ENCODE measurements around the gene CPED1.

CPED1 gene

GRCh38 chr7:121272676-121273075 lies 284.2 kb downstream of the CPED1 start (continued):
- TF ChIP-seq ZBTB20 (tag by site-specific recombination; IDR thresholded peaks at IDR 0.05) (no peak), IKZF3 (tag by site-specific recombination; IDR thresholded peaks at IDR 0.05) (no peak), ZNF302 (tag by site-specific recombination; IDR thresholded peaks at IDR 0.05; ENCODE audit: low read depth) (no peak), KLF1 (tag by site-specific recombination; IDR thresholded peaks at IDR 0.05) (no peak), ZNF677 (tag by site-specific recombination; IDR thresholded peaks at IDR 0.05) (no peak), ZNF391 (tag by site-specific recombination; IDR thresholded peaks at IDR 0.05; ENCODE audit: borderline replicate concordance, low read depth) (no peak), ZBTB17 (tag by site-specific recombination; IDR thresholded peaks at IDR 0.05) (no peak), ZNF626 (tag by site-specific recombination; IDR thresholded peaks at IDR 0.05) (no peak), ZNF747 (tag by site-specific recombination; IDR thresholded peaks at IDR 0.05) (no peak), ZNF513 (tag by site-specific recombination; IDR thresholded peaks at IDR 0.05) (no peak), ZNF214 (tag by site-specific recombination; IDR thresholded peaks at IDR 0.05; ENCODE audit: borderline replicate concordance) (no peak), ZNF558 (tag by site-specific recombination; IDR thresholded peaks at IDR 0.05) (no peak)

- Histone ChIP-seq H3K36me3 (ENCODE audit: control insufficient read depth in 2 of 2, insufficient read depth in 1 of 2, low read length in 2 of 2) (no peaks in the 10 kb centered on the region), H3K9me3 (ENCODE audit: control insufficient read depth, insufficient read depth, low read depth, low read length) (no peaks in the 10 kb centered on the region), H3K4me1 (ENCODE audit: control insufficient read depth, insufficient read depth, low read length) (peaks cover 8% of the 10 kb centered on the region; the same call in 1 of the 2 replicates), H3K4me3 (ENCODE audit: low read depth, low read length) (no peak overlapping the region), H3K27ac (ENCODE audit: extremely low read depth, low read depth, low read length) (no peak overlapping the region)
- POLR2A ChIA-PET = interaction anchor here (0.7 kb wide), 1 partner anchor 13 kb away, joined by 3 read pairs; no protein-coding TSS in a partner anchor
- CTCF ChIA-PET = interaction anchor here (1.1 to 1.2 kb wide), 2 partner anchors 11 to 76 kb away, joined by 3 to 4 read pairs; no protein-coding TSS in a partner anchor
- no peak for TF ChIP-seq YY1 (tag by site-specific recombination; IDR thresholded peaks at IDR 0.05)
- no peak for TF ChIP-seq ZNF239 (tag by site-specific recombination; IDR thresholded peaks at IDR 0.05)
- no peak for TF ChIP-seq ZNF416 (tag by site-specific recombination; IDR thresholded peaks at IDR 0.05)
- TF ChIP-seq ZNF843 (tag by site-specific recombination; IDR thresholded peaks at IDR 0.05) = no peak
- no peak for TF ChIP-seq ZBTB17 (tag by site-specific recombination; IDR thresholded peaks at IDR 0.05)
- no peak for TF ChIP-seq ZNF148 (tag by site-specific recombination; IDR thresholded peaks at IDR 0.05; ENCODE audit: borderline replicate concordance)
- no peak for TF ChIP-seq HIC1 (tag by site-specific recombination; IDR thresholded peaks at IDR 0.05)
- no peak for TF ChIP-seq ZNF26 (tag by site-specific recombination; IDR thresholded peaks at IDR 0.05)
- no peak for TF ChIP-seq ZNF398 (tag by site-specific recombination; IDR thresholded peaks at IDR 0.05)
- TF ChIP-seq OSR2 (tag by site-specific recombination; IDR thresholded peaks at IDR 0.05) = no peak
- TF ChIP-seq ZNF580 (tag by site-specific recombination; IDR thresholded peaks at IDR 0.05) = no peak
- TF ChIP-seq ZNF423 (tag by site-specific recombination; IDR thresholded peaks at IDR 0.05) = no peak
- no peak for TF ChIP-seq ZNF202 (tag by site-specific recombination; IDR thresholded peaks at IDR 0.05; ENCODE audit: borderline replicate concordance)
- TF ChIP-seq ZNF629 (tag by site-specific recombination; IDR thresholded peaks at IDR 0.05) = no peak
- TF ChIP-seq ZNF473 (tag by site-specific recombination; IDR thresholded peaks at IDR 0.05) = no peak
- no peak for TF ChIP-seq OVOL3 (tag by site-specific recombination; IDR thresholded peaks at IDR 0.05)
- TF ChIP-seq ZNF19 (tag by site-specific recombination; IDR thresholded peaks at IDR 0.05; ENCODE audit: low read depth) = no peak
Observed at GRCh38 chr7:121273467-121274167, 285.1 kb downstream of the CPED1 start.
